Femur (tissue), 1 donor: ENCODE data around the gene BPIFA1.

ENCODE experiments used
- DNase-seq: peaks from one replicate; pipeline ENCODE4 v3.0.0-alpha.2; 2017

BPIFA1 gene

GRCh38 chr20:33235696-33236095 is at the start of gene BPIFA1:
Gene BPIFA1 (plus strand): TSS chr20:33235996. CDS start chr20:33237712, 1,716 bp downstream.
- DNase-seq = no peak

- DNase-seq = no peak
These were observed 48.3 kb upstream of the BPIFA1 start for GRCh38 chr20:33187491-33187890.

GRCh38 chr20:33188421-33188820 is 47.4 kb upstream of the BPIFA1 start:
- no peak for DNase-seq

GRCh38 chr20:33191484-33191883 is 44.3 kb upstream of the BPIFA1 start:
- no peak for DNase-seq

GRCh38 chr20:33191955-33192354 is 43.8 kb upstream of the BPIFA1 start:
- no peak for DNase-seq

GRCh38 chr20:33192912-33193501 is 42.8 kb upstream of the BPIFA1 start:
- no peak for DNase-seq

GRCh38 chr20:33199026-33199425 is 36.8 kb upstream of the BPIFA1 start:
- DNase-seq = no peak

GRCh38 chr20:33202451-33202850 is 33.3 kb upstream of the BPIFA1 start:
- no peak for DNase-seq

GRCh38 chr20:33203444-33203843 is 32.4 kb upstream of the BPIFA1 start:
- DNase-seq = no peak

- peak; percentile 83 for DNase-seq
These were observed 26.0 kb upstream of the BPIFA1 start for GRCh38 chr20:33209789-33210188.

- DNase-seq = no peak
These were observed 25.4 kb upstream of the BPIFA1 start for GRCh38 chr20:33210371-33210770.

- DNase-seq = peak; percentile 24
These were observed 23.9 kb upstream of the BPIFA1 start for GRCh38 chr20:33211817-33212424.

GRCh38 chr20:33217052-33217451 is 18.7 kb upstream of the BPIFA1 start, which contains the start of gene BPIFA3:
Gene BPIFA3 (plus strand): TSS chr20:33217352. CDS start chr20:33217537, 185 bp downstream.
- DNase-seq = no peak

GRCh38 chr20:33224399-33224798 is 11.4 kb upstream of the BPIFA1 start:
- DNase-seq = no peak

GRCh38 chr20:33229843-33230242 is 6.0 kb upstream of the BPIFA1 start:
- no peak for DNase-seq

GRCh38 chr20:33231237-33231636 is 4.6 kb upstream of the BPIFA1 start:
- no peak for DNase-seq

GRCh38 chr20:33232486-33233072 is 3.2 kb upstream of the BPIFA1 start:
- no peak for DNase-seq

GRCh38 chr20:33233129-33233774 is 2.5 kb upstream of the BPIFA1 start:
- no peak for DNase-seq

GRCh38 chr20:33234050-33234449 is 1.7 kb upstream of the BPIFA1 start:
- no peak for DNase-seq

GRCh38 chr20:33236351-33236750 is 555 bp downstream of the BPIFA1 start:
- DNase-seq = no peak

- DNase-seq = no peak
These were observed 2.2 kb downstream of the BPIFA1 start for GRCh38 chr20:33237989-33238388.

GRCh38 chr20:33239418-33239817 is 3.6 kb downstream of the BPIFA1 start:
- DNase-seq = no peak

- no peak for DNase-seq
These were observed 4.4 kb downstream of the BPIFA1 start for GRCh38 chr20:33239979-33240736.
